MM.1S (cell line): ENCODE results near the gene CTNNA2.

Experiments
- CTCF ChIP-seq: fragments of 300-600 bp; sonication (generic); IDR thresholded peaks from 2 replicates; pipeline ENCODE4 v1.5.1; 2016; ENCODE audit warnings: antibody characterized with exemption, low read length, mixed read lengths
- EZH2 ChIP-seq: fragments of 300-600 bp; sonication (generic); optimal IDR thresholded peaks from 2 replicates; pipeline ENCODE3; 2017; ENCODE audit warnings: low read depth, mild to moderate bottlenecking, antibody characterized with exemption, low read length, mixed read lengths
- EZH2phosphoT487 ChIP-seq: fragments of 300-600 bp; sonication (generic); IDR thresholded peaks from 2 replicates; pipeline ENCODE4 v1.6.1; 2018; ENCODE audit warnings: antibody characterized with exemption, low read length

GRCh38 chr2:79578952-79579351, 66.1 kb downstream of the CTNNA2 start:
- no peak for TF ChIP-seq CTCF
- no peak for TF ChIP-seq EZH2
- TF ChIP-seq EZH2phosphoT487, result no peak
